ENCODE results near the gene NUAK1.

NUAK1 gene

DNA sequence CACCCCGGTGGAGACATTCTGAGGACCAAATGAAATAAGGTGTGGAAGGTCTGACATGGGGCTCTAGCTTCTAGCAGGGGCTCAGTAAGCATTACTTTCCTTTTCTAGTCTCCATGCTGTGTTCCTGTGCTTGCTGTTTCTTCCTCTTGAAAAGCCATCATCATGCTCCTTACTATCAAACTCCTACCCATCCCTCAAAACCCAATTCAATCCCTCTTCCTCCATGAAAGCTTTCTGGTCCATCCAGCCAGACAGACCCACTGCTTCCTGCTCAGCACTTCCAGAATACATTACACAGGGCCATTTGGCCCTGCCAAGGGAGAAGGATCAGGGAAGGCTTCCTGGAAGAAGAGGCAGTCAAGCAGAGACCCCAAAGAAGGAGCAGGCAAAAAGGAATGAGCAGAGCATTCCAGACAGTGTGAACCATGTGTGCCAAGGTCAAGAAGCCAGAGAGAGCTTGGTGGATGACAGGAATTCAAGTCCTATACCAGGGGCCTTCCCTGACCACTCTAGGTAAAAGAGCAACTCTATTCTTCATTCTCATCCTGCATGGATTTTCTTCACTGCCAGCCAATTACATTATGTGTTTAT lies 59.5 kb downstream of the NUAK1 start:
- Histone ChIP-seq H3K4me1 (ENCODE audit: low read length) (peaks cover 57% of the 10 kb centered on the region), H3K4me3 (ENCODE audit: low read length) (no peak overlapping the region), H3K27me3 (ENCODE audit: low read depth, low read length) (peaks cover 81% of the 10 kb centered on the region), H3K79me2 (ENCODE audit: low read length) (no peaks in the 10 kb centered on the region), H3K27ac (ENCODE audit: low read length) (no peak overlapping the region), H3K36me3 (replicated peaks; ENCODE audit: low read depth, low read length) (no peaks in the 10 kb centered on the region), H3K9ac (ENCODE audit: low read length) (no peak overlapping the region), H3K4me2 (ENCODE audit: low read length) (no peak overlapping the region), H2AFZ (ENCODE audit: low read depth, low read length) (no peak overlapping the region), H3K9me3 (ENCODE audit: insufficient read depth, low read length) (no peaks in the 10 kb centered on the region), H4K20me1 (ENCODE audit: insufficient read depth, low read length) (no peaks in the 10 kb centered on the region)
- TF ChIP-seq, protein P1, sequence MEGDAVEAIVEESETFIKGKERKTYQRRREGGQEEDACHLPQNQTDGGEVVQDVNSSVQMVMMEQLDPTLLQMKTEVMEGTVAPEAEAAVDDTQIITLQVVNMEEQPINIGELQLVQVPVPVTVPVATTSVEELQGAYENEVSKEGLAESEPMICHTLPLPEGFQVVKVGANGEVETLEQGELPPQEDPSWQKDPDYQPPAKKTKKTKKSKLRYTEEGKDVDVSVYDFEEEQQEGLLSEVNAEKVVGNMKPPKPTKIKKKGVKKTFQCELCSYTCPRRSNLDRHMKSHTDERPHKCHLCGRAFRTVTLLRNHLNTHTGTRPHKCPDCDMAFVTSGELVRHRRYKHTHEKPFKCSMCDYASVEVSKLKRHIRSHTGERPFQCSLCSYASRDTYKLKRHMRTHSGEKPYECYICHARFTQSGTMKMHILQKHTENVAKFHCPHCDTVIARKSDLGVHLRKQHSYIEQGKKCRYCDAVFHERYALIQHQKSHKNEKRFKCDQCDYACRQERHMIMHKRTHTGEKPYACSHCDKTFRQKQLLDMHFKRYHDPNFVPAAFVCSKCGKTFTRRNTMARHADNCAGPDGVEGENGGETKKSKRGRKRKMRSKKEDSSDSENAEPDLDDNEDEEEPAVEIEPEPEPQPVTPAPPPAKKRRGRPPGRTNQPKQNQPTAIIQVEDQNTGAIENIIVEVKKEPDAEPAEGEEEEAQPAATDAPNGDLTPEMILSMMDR (IDR thresholded peaks at IDR 0.05; ENCODE audit: low read depth, low read length) = no peak
- TF ChIP-seq EZH2phosphoT487 (IDR thresholded peaks at IDR 0.05; ENCODE audit: low read depth) = no peak

DNA sequence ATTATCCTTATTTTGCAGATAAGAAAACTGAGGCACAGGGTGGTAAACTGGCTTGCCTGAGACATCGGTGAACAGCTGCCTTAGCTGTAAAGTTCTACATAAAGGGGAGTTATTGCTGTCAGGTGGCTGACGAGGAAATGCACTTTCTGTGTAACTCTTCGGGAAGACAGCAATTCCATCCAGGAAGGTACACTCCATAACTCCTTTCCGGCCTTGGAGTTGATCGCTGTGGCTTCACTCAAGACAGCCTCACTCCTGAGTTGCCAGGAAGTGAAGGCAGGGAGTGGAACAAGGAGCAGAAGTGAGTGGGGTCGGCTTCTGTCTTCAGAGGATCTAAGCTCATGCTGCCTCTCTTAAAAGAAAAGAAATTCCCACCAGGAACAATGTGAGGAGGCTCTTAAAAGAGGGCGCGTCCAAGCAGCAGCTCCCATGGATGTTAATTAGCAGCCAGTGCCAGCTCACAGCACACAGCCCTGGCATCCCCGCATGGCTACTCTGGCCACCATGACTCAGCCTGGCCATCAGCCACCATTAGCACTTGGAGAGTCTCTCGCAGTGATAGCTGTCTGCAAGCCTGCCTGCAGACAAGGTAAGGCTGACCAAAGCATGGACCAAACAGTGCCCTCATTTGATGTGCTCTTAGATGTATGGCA lies 60.3 kb downstream of the NUAK1 start:
- H3K4me1 ChIP-seq (ENCODE audit: low read length) = peaks cover 61% of the 10 kb centered on the region

DNA sequence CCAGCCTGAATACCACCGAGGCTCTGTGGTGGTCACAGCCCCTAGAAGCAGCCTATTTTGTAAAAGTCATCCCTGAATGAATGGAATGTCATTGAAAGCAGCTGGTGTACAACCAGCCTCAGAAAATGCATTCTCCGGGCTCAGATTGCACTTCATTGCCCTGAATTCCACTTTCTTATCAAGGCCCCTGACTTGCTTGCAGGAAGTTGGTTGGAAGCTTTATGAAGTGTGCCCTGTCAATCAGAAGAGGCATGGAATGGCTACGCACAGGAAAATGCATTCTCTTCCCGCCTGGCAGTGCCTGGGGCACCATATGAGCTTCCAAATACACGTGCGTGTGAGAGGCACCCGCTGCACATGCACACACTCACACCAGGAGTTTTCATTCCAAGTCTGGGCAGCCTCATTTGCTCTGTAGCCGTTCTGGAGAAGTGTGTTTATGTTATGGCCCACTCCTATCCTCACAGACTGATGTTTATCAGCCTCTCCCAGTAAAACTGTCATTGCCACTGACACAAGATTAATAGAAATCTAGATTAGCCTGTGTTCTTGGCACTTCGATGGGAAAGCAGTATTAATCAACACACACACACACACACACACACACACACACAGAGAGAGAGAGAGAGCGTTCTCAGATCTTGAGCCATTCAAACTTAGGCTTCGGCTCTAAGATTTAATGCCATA lies 63.9 kb downstream of the NUAK1 start:
- Histone ChIP-seq H2AFZ (ENCODE audit: low read depth, low read length) (no peak overlapping the region), H3K9ac (ENCODE audit: low read length) (peak overlapping the region; percentile 4; the same call in 1 of the 2 replicates), H3K36me3 (replicated peaks; ENCODE audit: low read depth, low read length) (no peaks in the 10 kb centered on the region), H3K27ac (ENCODE audit: low read length) (peak overlapping the region; percentile 46), H3K79me2 (ENCODE audit: low read length) (no peaks in the 10 kb centered on the region), H4K20me1 (ENCODE audit: insufficient read depth, low read length) (no peaks in the 10 kb centered on the region), H3K27me3 (ENCODE audit: low read depth, low read length) (peaks cover 55% of the 10 kb centered on the region), H3K4me1 (ENCODE audit: low read length) (peaks cover 68% of the 10 kb centered on the region), H3K4me2 (ENCODE audit: low read length) (peak overlapping the region; percentile 68), H3K4me3 (ENCODE audit: low read length) (peak overlapping the region; percentile 27; the same call in 1 of the 2 replicates), H3K9me3 (ENCODE audit: insufficient read depth, low read length) (no peaks in the 10 kb centered on the region)
- TF ChIP-seq, protein P1 (IDR thresholded peaks at IDR 0.05; ENCODE audit: low read depth, low read length) = no peak
- TF ChIP-seq EZH2phosphoT487 (IDR thresholded peaks at IDR 0.05; ENCODE audit: low read depth) = no peak

More for the DNA sequence above, 60.3 kb downstream of the NUAK1 start:
- no peak overlapping the region for H3K9ac ChIP-seq (ENCODE audit: low read length)
- H3K4me3 ChIP-seq (ENCODE audit: low read length) = no peak overlapping the region
- no peak overlapping the region for H3K4me2 ChIP-seq (ENCODE audit: low read length)
- no peaks in the 10 kb centered on the region for H3K9me3 ChIP-seq (ENCODE audit: insufficient read depth, low read length)
- no peak for TF ChIP-seq EZH2phosphoT487 (IDR thresholded peaks at IDR 0.05; ENCODE audit: low read depth)
- TF ChIP-seq, protein P1 (IDR thresholded peaks at IDR 0.05; ENCODE audit: low read depth, low read length) = no peak
- H3K27me3 ChIP-seq (ENCODE audit: low read depth, low read length) = peaks cover 73% of the 10 kb centered on the region
- H3K36me3 ChIP-seq (replicated peaks; ENCODE audit: low read depth, low read length) = no peaks in the 10 kb centered on the region
- no peaks in the 10 kb centered on the region for H4K20me1 ChIP-seq (ENCODE audit: insufficient read depth, low read length)
- no peaks in the 10 kb centered on the region for H3K79me2 ChIP-seq (ENCODE audit: low read length)
- H2AFZ ChIP-seq (ENCODE audit: low read depth, low read length) = no peak overlapping the region
- H3K27ac ChIP-seq (ENCODE audit: low read length) = no peak overlapping the region

DNA sequence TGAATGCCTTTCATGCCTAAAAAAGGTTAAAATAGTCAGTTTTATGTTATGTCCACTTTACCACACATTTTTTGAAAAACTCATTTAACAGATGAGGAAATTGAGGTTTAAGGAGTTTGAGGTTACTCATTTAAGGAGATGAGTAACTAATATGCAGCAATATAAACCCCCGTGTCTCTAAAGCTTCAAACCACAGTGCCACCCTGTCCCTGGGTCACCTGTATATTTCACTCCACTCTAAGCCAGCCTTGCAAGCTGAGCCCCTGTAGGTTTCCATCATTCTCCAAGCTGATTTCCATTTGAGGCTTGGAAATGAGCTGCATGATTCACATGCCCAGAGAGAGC lies 64.4 kb downstream of the NUAK1 start:
- Histone ChIP-seq H3K9me3 (ENCODE audit: insufficient read depth, low read length) (no peaks in the 10 kb centered on the region; the same call in 1 of the 2 replicates), H3K4me3 (ENCODE audit: low read length) (peak overlapping the region; percentile 27; the same call in 1 of the 2 replicates), H3K27me3 (ENCODE audit: low read depth, low read length) (peaks cover 52% of the 10 kb centered on the region), H3K27ac (ENCODE audit: low read length) (peak overlapping the region; percentile 46), H3K9ac (ENCODE audit: low read length) (peak overlapping the region; percentile 4; the same call in 1 of the 2 replicates), H2AFZ (ENCODE audit: low read depth, low read length) (no peak overlapping the region), H4K20me1 (ENCODE audit: insufficient read depth, low read length) (no peaks in the 10 kb centered on the region), H3K4me1 (ENCODE audit: low read length) (peaks cover 68% of the 10 kb centered on the region), H3K79me2 (ENCODE audit: low read length) (no peaks in the 10 kb centered on the region), H3K4me2 (ENCODE audit: low read length) (peak overlapping the region; percentile 68), H3K36me3 (replicated peaks; ENCODE audit: low read depth, low read length) (no peaks in the 10 kb centered on the region)
- TF ChIP-seq, protein P1 (IDR thresholded peaks at IDR 0.05; ENCODE audit: low read depth, low read length) = no peak
- no peak for TF ChIP-seq EZH2phosphoT487 (IDR thresholded peaks at IDR 0.05; ENCODE audit: low read depth)

All from OCI-LY3 (cell line).